WTC11 (cell line): ENCODE measurements around the gene GSC. TPM values are rescaled to one million over a fixed set of nuclear protein-coding genes. Genes with fewer than 3 reads are reported as not detected.

ENCODE experiments used
- ATAC-seq: fragments of 200-7000 bp; cut with Tn5 transposase; 2 replicates; pipeline ENCODE4 v1.10.0; 2021; ENCODE audit warnings: mild to moderate bottlenecking, moderate library complexity
- CTCF ChIA-PET: fragments of 300-600 bp; sonication (Branson Sonifier 250); formaldehyde crosslinking; loops from one replicate; lab custom pipeline; 2021; ENCODE audit warnings: antibody characterized with exemption; lab: Charles Lee
- POLR2A ChIA-PET: fragments of 350-600 bp; sonication (Branson Sonifier 250); formaldehyde crosslinking; loops from one replicate; lab custom pipeline; 2021; ENCODE audit warnings: antibody characterized with exemption; lab: Charles Lee
- DNase-seq: peaks from one replicate; pipeline ENCODE4 v3.0.0; 2021; ENCODE audit warnings: low spot score
- H3K27ac Mint-ChIP-seq: 2 replicates; pipeline ENCODE4 v1.8.0; 2021; ENCODE audit warnings: mixed read lengths
- H3K27me3 Mint-ChIP-seq: 2 replicates; pipeline ENCODE4 v1.8.0; 2021; ENCODE audit warnings: low read depth, mild to moderate bottlenecking, moderate library complexity, mixed read lengths
- H3K36me3 Mint-ChIP-seq: 2 replicates; pipeline ENCODE4 v1.8.0; 2021; ENCODE audit warnings: mixed read lengths
- H3K4me1 Mint-ChIP-seq: 2 replicates; pipeline ENCODE4 v1.8.0; 2022; ENCODE audit warnings: mixed read lengths
- H3K4me3 Mint-ChIP-seq: 2 replicates; pipeline ENCODE4 v1.8.0; 2021; ENCODE audit warnings: mild to moderate bottlenecking, moderate library complexity, mixed read lengths
- H3K9me3 Mint-ChIP-seq: 2 replicates; pipeline ENCODE4 v1.8.0; 2021; ENCODE audit warnings: mixed read lengths
- CREB1 ChIP-seq: sonication (generic); formaldehyde crosslinking; IDR thresholded peaks from 2 replicates; pipeline ENCODE4 v1.8.0; 2023; ENCODE audit warnings: mild to moderate bottlenecking, missing genetic modification reagents
- ESRRA ChIP-seq: sonication (generic); formaldehyde crosslinking; IDR thresholded peaks from 2 replicates; pipeline ENCODE4 v1.8.1; 2022; ENCODE audit warnings: mild to moderate bottlenecking, missing genetic modification reagents, borderline replicate concordance
- FOXJ3 ChIP-seq: sonication (generic); formaldehyde crosslinking; IDR thresholded peaks from 2 replicates; pipeline ENCODE4 v1.9.0; 2021; ENCODE audit warnings: missing genetic modification reagents, mild to moderate bottlenecking, borderline replicate concordance
- HMGA2 ChIP-seq: fragments of 250-450 bp; sonication (Bioruptor Pico); IDR thresholded peaks from 2 replicates; pipeline ENCODE4 v1.4.0; 2021; ENCODE audit warnings: mild to moderate bottlenecking, moderate library complexity
- NR1H2 ChIP-seq: sonication (generic); formaldehyde crosslinking; IDR thresholded peaks from 2 replicates; pipeline ENCODE4 v1.9.0; 2021; ENCODE audit warnings: mild to moderate bottlenecking, moderate library complexity, missing genetic modification reagents
- PRRX2 ChIP-seq: fragments of 250-450 bp; sonication (Bioruptor Pico); IDR thresholded peaks from 2 replicates; pipeline ENCODE4 v1.8.0; 2021; ENCODE audit warnings: mild to moderate bottlenecking
- SMAD4 ChIP-seq: sonication (generic); formaldehyde crosslinking; IDR thresholded peaks from 2 replicates; pipeline ENCODE4 v1.8.0; 2022; ENCODE audit warnings: mild to moderate bottlenecking, missing genetic modification reagents
- ZMAT4 ChIP-seq: fragments of 250-450 bp; sonication (Bioruptor Pico); IDR thresholded peaks from 2 replicates; pipeline ENCODE4 v1.9.0; 2021; ENCODE audit warnings: mild to moderate bottlenecking
- ZNF219 ChIP-seq: sonication (generic); formaldehyde crosslinking; IDR thresholded peaks from 2 replicates; pipeline ENCODE4 v1.8.0; 2023; ENCODE audit warnings: missing genetic modification reagents, mild to moderate bottlenecking, borderline replicate concordance
- ZNF263 ChIP-seq: sonication (generic); formaldehyde crosslinking; IDR thresholded peaks from 2 replicates; pipeline ENCODE4 v1.8.1; 2022; ENCODE audit warnings: low read depth, mild to moderate bottlenecking, moderate library complexity, missing genetic modification reagents
- total RNA-seq: library from RNA; stranded (reverse); gene quantifications from 3 replicates; pipeline ENCODE4 v1.2.3, GENCODE V29; 2021
- TF ChIP-seq, protein P1 (sequence below): sonication (generic); formaldehyde crosslinking; IDR thresholded peaks from 2 replicates; pipeline ENCODE4 v1.8.1; 2023; ENCODE audit warnings: mild to moderate bottlenecking, missing genetic modification reagents
- TF ChIP-seq, protein P2 (sequence below): sonication (generic); formaldehyde crosslinking; IDR thresholded peaks from 2 replicates; pipeline ENCODE4 v1.8.1; 2023; ENCODE audit warnings: mild to moderate bottlenecking, missing genetic modification reagents, borderline replicate concordance
- TF ChIP-seq, protein P3 (sequence below): sonication (generic); formaldehyde crosslinking; conservative IDR thresholded peaks from 2 replicates; pipeline ENCODE4 v1.8.1; 2023; ENCODE audit warnings: mild to moderate bottlenecking, low read depth, missing genetic modification reagents, moderate library complexity
- TF ChIP-seq, protein P4 (sequence below): fragments of 250-450 bp; sonication (Bioruptor Pico); conservative IDR thresholded peaks from 2 replicates; pipeline ENCODE4 v1.9.0; 2021; ENCODE audit warnings: mild to moderate bottlenecking
- TF ChIP-seq, protein P5 (sequence below): sonication (generic); formaldehyde crosslinking; IDR thresholded peaks from 2 replicates; pipeline ENCODE4 v1.8.1; 2022; ENCODE audit warnings: missing genetic modification reagents, borderline replicate concordance
- TF ChIP-seq, protein P6 (sequence below): fragments of 250-450 bp; sonication (Bioruptor Pico); IDR thresholded peaks from 2 replicates; pipeline ENCODE4 v1.9.0; 2021; ENCODE audit warnings: moderate library complexity, mild to moderate bottlenecking, inconsistent platforms, borderline replicate concordance

Gene GSC
- total RNA-seq, 1 experiment from 2014 or later = 4.4 TPM

DNA sequence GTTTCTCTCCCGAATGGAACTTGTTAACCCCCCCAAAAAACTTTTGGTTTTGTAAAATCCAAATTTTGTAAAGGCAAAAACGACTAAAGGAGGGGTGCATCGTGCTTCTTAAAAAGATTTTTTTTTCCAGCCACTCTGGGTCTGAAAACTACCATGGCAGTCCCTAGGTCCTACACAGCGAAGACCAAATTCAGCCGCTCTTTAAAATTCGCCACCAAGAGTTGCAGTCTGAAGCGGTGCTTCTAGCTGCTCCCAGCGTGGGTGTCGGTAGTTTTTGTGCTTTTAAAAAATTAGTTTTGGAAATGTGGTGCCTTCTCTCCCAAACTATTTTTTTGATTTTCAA is 873 bp upstream of the GSC start:
- ATAC-seq (no peak), DNase-seq (no peak)
- POLR2A ChIA-PET = no interaction called here
- Mint-ChIP-seq H3K4me3 (peak overlapping the region; percentile 76), H3K9me3 (no peaks in the 10 kb centered on the region), H3K27ac (no peak overlapping the region), H3K4me1 (peaks cover 72% of the 10 kb centered on the region), H3K27me3 (peaks cover 98% of the 10 kb centered on the region), H3K36me3 (no peaks in the 10 kb centered on the region)
- TF ChIP-seq PRRX2 (no peak), SMAD4 (CRISPR knock-in tag) (no peak), CREB1 (no peak), ESRRA (no peak), ZMAT4 (CRISPR knock-in tag) (no peak), FOXJ3 (CRISPR knock-in tag) (no peak), ZNF263 (CRISPR knock-in tag) (no peak), HMGA2 (CRISPR knock-in tag) (no peak), NR1H2 (no peak), ZNF219 (CRISPR knock-in tag) (no peak)
- TF ChIP-seq, protein P1, sequence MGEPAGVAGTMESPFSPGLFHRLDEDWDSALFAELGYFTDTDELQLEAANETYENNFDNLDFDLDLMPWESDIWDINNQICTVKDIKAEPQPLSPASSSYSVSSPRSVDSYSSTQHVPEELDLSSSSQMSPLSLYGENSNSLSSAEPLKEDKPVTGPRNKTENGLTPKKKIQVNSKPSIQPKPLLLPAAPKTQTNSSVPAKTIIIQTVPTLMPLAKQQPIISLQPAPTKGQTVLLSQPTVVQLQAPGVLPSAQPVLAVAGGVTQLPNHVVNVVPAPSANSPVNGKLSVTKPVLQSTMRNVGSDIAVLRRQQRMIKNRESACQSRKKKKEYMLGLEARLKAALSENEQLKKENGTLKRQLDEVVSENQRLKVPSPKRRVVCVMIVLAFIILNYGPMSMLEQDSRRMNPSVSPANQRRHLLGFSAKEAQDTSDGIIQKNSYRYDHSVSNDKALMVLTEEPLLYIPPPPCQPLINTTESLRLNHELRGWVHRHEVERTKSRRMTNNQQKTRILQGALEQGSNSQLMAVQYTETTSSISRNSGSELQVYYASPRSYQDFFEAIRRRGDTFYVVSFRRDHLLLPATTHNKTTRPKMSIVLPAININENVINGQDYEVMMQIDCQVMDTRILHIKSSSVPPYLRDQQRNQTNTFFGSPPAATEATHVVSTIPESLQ (CRISPR knock-in tag) = no peak
- TF ChIP-seq, protein P2, sequence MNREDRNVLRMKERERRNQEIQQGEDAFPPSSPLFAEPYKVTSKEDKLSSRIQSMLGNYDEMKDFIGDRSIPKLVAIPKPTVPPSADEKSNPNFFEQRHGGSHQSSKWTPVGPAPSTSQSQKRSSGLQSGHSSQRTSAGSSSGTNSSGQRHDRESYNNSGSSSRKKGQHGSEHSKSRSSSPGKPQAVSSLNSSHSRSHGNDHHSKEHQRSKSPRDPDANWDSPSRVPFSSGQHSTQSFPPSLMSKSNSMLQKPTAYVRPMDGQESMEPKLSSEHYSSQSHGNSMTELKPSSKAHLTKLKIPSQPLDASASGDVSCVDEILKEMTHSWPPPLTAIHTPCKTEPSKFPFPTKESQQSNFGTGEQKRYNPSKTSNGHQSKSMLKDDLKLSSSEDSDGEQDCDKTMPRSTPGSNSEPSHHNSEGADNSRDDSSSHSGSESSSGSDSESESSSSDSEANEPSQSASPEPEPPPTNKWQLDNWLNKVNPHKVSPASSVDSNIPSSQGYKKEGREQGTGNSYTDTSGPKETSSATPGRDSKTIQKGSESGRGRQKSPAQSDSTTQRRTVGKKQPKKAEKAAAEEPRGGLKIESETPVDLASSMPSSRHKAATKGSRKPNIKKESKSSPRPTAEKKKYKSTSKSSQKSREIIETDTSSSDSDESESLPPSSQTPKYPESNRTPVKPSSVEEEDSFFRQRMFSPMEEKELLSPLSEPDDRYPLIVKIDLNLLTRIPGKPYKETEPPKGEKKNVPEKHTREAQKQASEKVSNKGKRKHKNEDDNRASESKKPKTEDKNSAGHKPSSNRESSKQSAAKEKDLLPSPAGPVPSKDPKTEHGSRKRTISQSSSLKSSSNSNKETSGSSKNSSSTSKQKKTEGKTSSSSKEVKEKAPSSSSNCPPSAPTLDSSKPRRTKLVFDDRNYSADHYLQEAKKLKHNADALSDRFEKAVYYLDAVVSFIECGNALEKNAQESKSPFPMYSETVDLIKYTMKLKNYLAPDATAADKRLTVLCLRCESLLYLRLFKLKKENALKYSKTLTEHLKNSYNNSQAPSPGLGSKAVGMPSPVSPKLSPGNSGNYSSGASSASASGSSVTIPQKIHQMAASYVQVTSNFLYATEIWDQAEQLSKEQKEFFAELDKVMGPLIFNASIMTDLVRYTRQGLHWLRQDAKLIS (CRISPR knock-in tag) = no peak
- TF ChIP-seq, protein P3, sequence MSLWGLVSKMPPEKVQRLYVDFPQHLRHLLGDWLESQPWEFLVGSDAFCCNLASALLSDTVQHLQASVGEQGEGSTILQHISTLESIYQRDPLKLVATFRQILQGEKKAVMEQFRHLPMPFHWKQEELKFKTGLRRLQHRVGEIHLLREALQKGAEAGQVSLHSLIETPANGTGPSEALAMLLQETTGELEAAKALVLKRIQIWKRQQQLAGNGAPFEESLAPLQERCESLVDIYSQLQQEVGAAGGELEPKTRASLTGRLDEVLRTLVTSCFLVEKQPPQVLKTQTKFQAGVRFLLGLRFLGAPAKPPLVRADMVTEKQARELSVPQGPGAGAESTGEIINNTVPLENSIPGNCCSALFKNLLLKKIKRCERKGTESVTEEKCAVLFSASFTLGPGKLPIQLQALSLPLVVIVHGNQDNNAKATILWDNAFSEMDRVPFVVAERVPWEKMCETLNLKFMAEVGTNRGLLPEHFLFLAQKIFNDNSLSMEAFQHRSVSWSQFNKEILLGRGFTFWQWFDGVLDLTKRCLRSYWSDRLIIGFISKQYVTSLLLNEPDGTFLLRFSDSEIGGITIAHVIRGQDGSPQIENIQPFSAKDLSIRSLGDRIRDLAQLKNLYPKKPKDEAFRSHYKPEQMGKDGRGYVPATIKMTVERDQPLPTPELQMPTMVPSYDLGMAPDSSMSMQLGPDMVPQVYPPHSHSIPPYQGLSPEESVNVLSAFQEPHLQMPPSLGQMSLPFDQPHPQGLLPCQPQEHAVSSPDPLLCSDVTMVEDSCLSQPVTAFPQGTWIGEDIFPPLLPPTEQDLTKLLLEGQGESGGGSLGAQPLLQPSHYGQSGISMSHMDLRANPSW (CRISPR knock-in tag) = no peak
- TF ChIP-seq, protein P4, sequence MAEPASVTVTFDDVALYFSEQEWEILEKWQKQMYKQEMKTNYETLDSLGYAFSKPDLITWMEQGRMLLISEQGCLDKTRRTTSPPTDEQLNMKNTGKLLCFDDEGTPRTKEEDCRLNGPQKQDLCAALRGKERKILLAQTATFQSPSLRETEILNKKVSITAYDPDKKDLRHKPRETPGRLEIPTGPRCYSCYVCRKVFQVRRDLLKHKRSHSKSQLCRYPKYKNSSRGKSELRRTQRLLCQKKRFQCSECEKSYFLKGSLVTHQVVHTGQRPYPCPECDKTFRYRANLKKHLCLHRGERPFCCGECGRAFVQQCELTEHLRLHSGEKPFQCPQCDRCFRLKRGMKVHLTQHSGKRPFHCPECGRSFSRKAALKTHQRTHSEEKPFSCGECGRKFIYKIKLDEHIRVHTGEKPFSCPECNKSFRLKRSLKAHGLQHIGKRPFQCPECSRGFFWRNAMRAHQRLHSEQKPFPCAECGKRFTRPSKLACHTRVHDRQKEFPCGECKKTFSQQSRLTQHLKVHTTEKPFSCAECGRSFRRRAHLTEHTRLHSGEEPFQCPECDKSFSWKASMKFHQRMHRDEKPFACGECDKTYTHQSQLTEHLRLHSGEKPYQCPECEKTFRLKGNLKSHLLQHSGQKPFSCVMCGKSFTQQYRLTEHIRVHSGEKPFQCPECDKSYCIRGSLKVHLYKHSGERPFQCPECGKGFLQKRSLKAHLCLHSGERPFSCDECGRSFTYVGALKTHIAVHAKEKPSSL (CRISPR knock-in tag) = no peak
- TF ChIP-seq, protein P5, sequence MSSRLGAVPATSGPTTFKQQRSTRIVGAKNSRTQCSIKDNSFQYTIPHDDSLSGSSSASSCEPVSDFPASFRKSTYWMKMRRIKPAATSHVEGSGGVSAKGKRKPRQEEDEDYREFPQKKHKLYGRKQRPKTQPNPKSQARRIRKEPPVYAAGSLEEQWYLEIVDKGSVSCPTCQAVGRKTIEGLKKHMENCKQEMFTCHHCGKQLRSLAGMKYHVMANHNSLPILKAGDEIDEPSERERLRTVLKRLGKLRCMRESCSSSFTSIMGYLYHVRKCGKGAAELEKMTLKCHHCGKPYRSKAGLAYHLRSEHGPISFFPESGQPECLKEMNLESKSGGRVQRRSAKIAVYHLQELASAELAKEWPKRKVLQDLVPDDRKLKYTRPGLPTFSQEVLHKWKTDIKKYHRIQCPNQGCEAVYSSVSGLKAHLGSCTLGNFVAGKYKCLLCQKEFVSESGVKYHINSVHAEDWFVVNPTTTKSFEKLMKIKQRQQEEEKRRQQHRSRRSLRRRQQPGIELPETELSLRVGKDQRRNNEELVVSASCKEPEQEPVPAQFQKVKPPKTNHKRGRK = no peak
- TF ChIP-seq, protein P6, sequence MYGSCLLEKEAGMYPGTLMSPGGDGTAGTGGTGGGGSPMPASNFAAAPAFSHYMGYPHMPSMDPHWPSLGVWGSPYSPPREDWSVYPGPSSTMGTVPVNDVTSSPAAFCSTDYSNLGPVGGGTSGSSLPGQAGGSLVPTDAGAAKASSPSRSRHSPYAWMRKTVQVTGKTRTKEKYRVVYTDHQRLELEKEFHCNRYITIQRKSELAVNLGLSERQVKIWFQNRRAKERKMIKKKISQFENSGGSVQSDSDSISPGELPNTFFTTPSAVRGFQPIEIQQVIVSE (CRISPR knock-in tag) = no peak
- CTCF ChIA-PET = interaction anchor here (1.8 kb wide), 1 partner anchor 22 kb away, joined by 12 read pairs; no protein-coding TSS in a partner anchor
